Measurements from ENCODE around the gene TOMM22.
"Not testable (repeated sequence)": the region's sequence is repeated elsewhere in the genome, so short reads cannot be mapped to it uniquely, and the experiment has no call there.

TOMM22 gene

GRCh38 chr22:38681582-38682335 lies at the start of gene TOMM22:
TOMM22 (plus strand) TSS chr22:38681957; CDS start chr22:38681979, 22 bp downstream.
- peak; percentile 84 to 93 for DNase-seq

GRCh38 chr22:38632528-38632927 lies 49.2 kb upstream of the TOMM22 start:
- no peak for DNase-seq

- no peak for DNase-seq
Observed at GRCh38 chr22:38638216-38638615, 43.5 kb upstream of the TOMM22 start.

GRCh38 chr22:38638728-38639127 lies 43.0 kb upstream of the TOMM22 start:
- DNase-seq = no peak

- DNase-seq = no peak
Observed at GRCh38 chr22:38641476-38642040, 40.2 kb upstream of the TOMM22 start.

GRCh38 chr22:38644245-38644644 lies 37.5 kb upstream of the TOMM22 start:
- DNase-seq = not testable (repeated sequence)

DNA sequence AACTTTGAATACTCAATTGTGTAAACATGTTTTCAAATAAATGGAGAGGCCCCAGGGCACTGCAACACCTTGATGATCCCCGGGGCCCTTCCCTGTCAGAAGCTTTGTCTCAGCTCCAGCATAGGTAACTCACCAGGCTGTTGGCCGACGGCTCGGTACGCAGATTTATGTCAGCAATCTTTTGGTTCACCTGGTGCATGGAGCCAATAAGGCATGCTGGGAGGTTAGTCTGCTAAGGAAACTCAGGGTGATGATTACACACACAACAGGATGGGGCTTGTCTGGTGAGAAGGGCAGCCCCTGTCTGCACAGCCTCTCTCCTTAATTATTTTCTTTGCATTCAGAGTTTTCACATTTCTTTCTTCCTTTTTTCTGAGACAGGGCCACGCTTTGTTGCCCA lies 36.3 kb upstream of the TOMM22 start:
- DNase-seq = no peak

DNA sequence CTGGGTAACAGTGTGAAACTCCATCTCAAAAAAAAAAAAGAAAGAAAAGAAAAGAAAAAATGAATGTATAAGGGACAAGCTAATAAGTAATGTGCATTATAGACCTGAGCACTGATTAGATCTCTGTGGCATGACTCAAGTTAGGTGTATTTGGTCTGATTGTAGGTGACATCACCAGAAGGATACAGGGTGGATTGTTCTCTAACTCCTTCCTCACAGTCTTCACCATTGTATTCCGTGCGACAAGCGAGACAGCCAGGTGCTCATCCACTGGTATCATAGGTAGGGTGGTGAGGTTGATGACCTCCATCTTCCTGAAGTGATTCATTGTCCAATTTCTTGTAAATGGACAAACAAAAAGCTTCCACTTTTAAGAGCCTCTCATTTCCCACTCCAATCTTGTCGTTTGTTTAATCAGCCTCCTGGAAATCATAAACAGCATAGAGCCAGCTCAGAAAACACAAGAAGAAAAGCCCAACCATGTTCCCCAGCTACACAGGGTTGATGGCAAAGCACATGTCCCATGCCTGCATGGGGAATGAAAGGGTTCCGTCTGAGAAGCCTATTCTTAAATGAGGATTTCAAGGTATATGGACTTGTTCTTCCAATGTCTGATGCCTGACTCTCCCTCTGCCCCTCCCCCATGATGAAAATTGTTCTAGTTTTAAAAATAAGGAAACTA lies 31.8 kb upstream of the TOMM22 start:
- no peak for DNase-seq

GRCh38 chr22:38652859-38653258 lies 28.9 kb upstream of the TOMM22 start:
- DNase-seq = no peak

DNA sequence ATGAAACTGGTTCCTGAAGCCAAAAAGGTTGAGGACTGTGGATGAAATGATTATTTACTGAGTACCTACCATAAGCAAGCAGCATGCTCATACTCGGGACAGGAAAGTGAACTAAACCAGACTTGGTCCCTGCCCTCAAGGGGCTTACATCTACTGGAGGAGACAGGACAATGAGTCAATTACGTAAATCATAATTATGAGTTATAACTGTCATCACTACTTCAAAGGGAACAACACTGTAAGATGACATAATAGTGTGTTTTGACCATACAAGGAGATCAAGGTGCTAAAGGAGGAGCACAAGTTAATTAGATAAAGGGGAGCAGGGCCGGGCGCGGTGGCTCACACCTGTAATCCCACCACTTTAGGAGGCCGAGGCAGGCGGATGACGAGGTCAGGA lies 28.0 kb upstream of the TOMM22 start:
- no peak for DNase-seq

DNA sequence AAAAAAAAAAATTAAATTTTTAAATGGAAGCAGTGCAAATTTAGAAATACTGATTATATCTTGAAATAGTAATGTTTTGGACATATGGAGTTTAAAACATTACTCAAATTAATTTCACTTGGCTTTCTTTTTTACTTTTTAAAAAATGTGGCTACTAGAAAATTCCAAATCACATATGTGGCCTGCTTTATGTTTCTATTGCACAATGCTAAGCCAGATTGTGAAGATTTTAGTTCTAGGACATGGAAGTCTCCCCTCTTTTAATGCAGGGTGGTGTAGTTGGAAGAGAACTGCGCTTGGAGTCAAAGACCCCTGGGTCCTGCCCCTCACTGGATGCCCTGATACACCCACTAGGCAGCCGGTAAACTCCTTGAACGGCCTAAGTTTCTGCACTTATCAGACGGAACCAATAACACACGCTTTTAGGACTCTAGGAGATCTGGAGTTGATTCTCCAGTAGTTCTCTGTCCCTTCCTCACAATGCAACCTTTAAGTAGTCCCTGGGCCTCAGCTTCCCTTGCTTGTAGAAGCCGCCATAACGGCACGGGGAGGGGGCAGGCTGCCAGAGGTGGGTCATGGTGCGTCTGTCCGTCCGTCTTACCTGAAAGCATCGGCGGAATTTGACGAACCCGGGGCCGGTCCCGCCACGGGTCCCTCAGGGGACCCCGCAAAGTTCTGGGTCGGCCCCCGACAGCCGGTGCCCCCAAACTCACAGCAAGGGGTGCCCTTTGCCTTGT lies 26.1 kb upstream of the TOMM22 start:
- DNase-seq = no peak

- DNase-seq = peak; percentile 67 to 88
Observed at GRCh38 chr22:38656256-38657044, 25.3 kb upstream of the TOMM22 start, which contains the start of the genes CBY1 and FAM227A. CBY1 (plus strand) TSS chr22:38656638; CDS start chr22:38668055, 11,417 bp downstream. FAM227A (minus strand) TSS chr22:38656392; CDS start chr22:38650168, 6,224 bp downstream.

GRCh38 chr22:38657045-38657909 lies 24.5 kb upstream of the TOMM22 start:
- peak in 1 of 2 donors; percentile 10 for DNase-seq

DNA sequence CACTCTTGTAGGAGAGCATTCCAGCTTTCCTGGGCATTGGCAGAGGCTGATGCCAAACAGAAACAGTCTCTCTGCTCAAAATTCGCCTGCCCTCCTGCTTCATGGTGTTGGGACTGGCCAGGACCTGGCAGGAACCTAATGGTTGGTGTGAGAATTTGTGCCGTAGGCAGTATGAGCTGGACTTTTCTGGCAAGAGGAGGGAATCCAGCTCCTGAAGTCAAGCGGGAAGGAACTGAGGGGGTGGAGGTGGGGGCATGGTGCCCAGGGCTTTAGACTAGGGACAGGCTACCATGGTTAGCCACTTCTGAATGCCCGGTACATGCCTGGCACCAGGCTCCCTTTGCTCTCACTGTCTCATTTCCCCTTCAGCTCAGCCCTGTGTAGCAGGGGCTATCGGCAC lies 6.9 kb upstream of the TOMM22 start:
- no peak for DNase-seq

GRCh38 chr22:38675833-38676232 lies 5.9 kb upstream of the TOMM22 start:
- no peak for DNase-seq

- DNase-seq = no peak
Observed at GRCh38 chr22:38684895-38685294, 3.1 kb downstream of the TOMM22 start.

DNA sequence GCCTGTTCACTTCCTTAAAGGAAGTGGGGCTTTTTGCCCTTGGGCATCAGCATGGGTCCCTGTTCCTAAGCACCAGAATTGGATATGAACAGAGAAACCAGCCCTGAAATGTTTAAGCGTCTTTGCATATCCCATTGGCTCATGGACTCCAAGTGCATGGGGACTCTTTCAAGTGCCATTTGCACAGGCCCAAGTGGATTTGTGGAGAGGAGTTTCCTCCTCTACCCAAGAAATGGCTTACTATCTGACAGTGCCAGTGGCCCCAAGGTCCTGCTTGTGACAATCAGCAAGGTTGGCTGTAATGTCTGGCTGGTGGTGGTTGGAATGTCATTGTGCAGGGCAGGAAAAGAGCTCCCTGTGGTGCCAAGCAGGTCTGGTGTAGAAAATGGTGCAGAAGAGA lies 4.0 kb downstream of the TOMM22 start:
- no peak for DNase-seq

DNA sequence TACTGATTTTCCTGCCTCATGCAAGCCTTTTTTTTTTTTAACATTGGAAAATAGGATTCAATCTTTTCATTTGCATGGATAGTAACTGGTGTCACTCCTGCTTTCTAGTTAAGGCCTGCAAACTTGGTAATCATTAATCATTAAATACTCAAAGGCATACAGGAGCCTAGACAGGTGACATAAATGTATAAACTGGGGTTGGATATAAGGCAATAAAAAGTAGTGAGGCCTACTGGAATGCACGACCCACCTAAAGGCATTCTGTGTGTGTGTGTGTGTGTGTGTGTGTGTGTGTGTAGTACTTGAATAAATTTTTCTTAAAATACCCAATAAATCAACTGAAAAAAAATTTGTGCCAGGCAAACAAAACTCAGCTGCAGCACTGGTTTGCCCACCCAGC lies 7.9 kb downstream of the TOMM22 start:
- DNase-seq = no peak

DNA sequence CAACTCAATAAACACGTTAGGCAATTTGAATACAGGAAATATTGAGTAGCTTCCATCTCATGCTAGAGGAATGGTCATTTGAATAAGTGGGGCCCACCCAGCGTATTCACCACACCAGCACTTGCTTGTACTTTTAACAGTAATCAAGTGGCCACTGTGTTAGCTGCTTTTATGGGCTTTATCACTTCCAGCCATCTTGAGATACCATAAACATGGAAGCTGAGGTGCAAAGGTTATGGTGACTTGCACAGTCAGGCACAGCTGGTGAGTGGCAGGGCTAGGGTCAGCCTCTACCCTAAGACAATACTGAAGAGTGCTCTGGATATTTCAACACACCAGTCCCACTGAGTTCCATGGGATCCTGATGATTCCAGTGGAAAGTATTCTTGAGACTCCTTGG lies 12.3 kb downstream of the TOMM22 start:
- DNase-seq = no peak

DNA sequence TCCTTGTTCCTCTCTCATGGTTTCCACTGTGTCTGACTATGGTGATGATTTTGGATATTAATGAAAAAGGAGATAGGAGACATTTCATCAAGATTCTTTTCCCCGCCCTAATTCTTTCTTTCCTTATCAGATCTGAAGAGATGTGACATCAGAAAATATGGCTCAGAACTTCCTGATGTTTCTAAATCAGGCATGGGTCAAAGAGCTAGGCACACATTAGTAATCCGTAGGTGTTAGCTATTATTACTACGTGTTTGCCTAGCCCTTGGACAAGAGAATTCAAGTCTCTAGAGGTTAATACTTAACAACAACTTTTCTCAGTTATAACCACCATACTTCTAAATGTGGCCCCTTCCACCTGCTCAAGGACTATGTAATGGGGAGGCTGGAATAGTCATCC lies 13.2 kb downstream of the TOMM22 start:
- DNase-seq = peak; percentile 27 to 51

Measured in inflammatory macrophage treated with lipopolysaccharide for 1 hour (primary cell).